ENCODE measurements around the gene REP15. TPM values are rescaled to one million over a fixed set of nuclear protein-coding genes. Genes with fewer than 3 reads are reported as not detected.

The REP15 gene
- total and polyA plus RNA-seq, 7 experiments from 2014 or later = 0.85 TPM; not detected in 6

- peaks cover 0 to 5% (median 0%) of the 10 kb centered on the region in 5 donors for H3K27me3 Mint-ChIP-seq
- ATAC-seq (no peak), DNase-seq (no peak)
- Histone ChIP-seq H3K27ac (ENCODE audit: low read depth, low read length) (no peak overlapping the region), H3K4me3 (ENCODE audit: low read length) (no peak overlapping the region), H3K9me3 (ENCODE audit: control insufficient read depth in 2 of 3, low read length in 3 of 3) (no peaks in the 10 kb centered on the region), H3K36me3 (ENCODE audit: control insufficient read depth in 2 of 3, insufficient read depth in 3 of 3, low read length in 3 of 3) (no peaks in the 10 kb centered on the region), H3K27me3 (ENCODE audit: control insufficient read depth in 2 of 2, insufficient read depth in 2 of 2, low read length in 2 of 2) (no peaks in the 10 kb centered on the region), H3K4me1 (ENCODE audit: control insufficient read depth in 2 of 2, insufficient read depth in 2 of 2, low read length in 2 of 2) (no peaks in the 10 kb centered on the region)
- ChIA-PET POLR2A (no interaction called here), CTCF (no interaction called here)
- peaks cover 0 to 31% (median 0%) of the 10 kb centered on the region in 5 donors for H3K36me3 Mint-ChIP-seq
- no peaks in the 10 kb centered on the region for H3K9me3 Mint-ChIP-seq
- no peak overlapping the region for H3K4me3 Mint-ChIP-seq
- H3K4me1 Mint-ChIP-seq = no peaks in the 10 kb centered on the region
- intact Hi-C loops (cut with micrococcal nuclease) = no loop called here
- no peak overlapping the region for H3K27ac Mint-ChIP-seq
Measured at GRCh38 chr12:27693403-27693802, 2.8 kb upstream of the REP15 start.

DNA sequence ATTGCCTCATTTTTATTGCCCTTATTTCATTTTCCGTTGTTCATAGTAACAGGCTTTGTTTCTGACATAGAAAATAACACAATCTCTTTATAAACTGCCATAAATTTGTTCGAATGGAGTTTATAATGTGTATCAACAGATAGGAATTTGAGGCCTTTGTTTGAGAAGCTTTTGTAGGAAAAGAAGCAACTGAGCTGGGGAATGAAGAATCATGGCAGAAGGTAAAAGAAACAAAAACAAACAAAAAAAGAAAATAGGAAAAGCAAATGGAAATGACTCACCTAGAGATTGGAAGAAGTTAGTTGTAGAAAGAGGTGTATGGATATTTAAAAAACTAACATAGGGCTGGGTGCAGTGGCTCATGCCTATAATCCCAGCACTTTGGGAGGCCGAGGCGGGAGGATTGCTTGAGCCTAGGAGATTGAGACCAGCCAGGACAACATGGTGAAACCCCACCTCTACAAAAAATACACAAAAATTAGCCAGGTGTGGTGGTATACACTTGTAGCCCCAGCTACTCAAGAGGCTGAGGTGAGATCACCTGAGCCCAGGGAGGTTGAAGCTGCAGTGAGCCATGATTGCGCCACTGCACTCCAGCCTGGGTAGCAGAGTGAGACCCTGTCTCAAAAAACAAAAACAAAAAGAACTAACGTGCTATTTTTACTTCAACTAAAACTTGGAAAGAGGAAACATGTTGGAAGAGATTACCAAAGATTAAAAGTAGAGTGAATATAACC lies 523 bp upstream of the REP15 start:
- H3K27ac ChIP-seq (ENCODE audit: low read depth, low read length) = no peak overlapping the region
- no peaks in the 10 kb centered on the region for H3K4me1 Mint-ChIP-seq
- DNase-seq = no peak
- no peaks in the 10 kb centered on the region for H3K9me3 ChIP-seq (ENCODE audit: control insufficient read depth in 2 of 3, low read length in 3 of 3)
- no peak overlapping the region for H3K4me3 Mint-ChIP-seq
- intact Hi-C loops (cut with micrococcal nuclease) = no loop called here
- no peaks in the 10 kb centered on the region for H3K9me3 Mint-ChIP-seq
- H3K27ac Mint-ChIP-seq = no peak overlapping the region
- ChIA-PET POLR2A (no interaction called here), CTCF (no interaction called here)
- H3K36me3 ChIP-seq (ENCODE audit: control insufficient read depth in 2 of 3, insufficient read depth in 3 of 3, low read length in 3 of 3) = no peaks in the 10 kb centered on the region
- H3K4me3 ChIP-seq (ENCODE audit: low read length) = no peak overlapping the region
- ATAC-seq = no peak
- H3K27me3 ChIP-seq (ENCODE audit: control insufficient read depth in 2 of 2, insufficient read depth in 2 of 2, low read length in 2 of 2) = no peaks in the 10 kb centered on the region
- H3K36me3 Mint-ChIP-seq = peaks cover 0 to 20% (median 0%) of the 10 kb centered on the region in 5 donors
- H3K4me1 ChIP-seq (ENCODE audit: control insufficient read depth in 2 of 2, insufficient read depth in 2 of 2, low read length in 2 of 2) = no peaks in the 10 kb centered on the region
- H3K27me3 Mint-ChIP-seq = peaks cover 0 to 14% (median 7%) of the 10 kb centered on the region in 5 donors

- H3K27me3 ChIP-seq (ENCODE audit: control insufficient read depth in 2 of 2, insufficient read depth in 2 of 2, low read length in 2 of 2) = no peaks in the 10 kb centered on the region
- H3K9me3 ChIP-seq (ENCODE audit: control insufficient read depth in 2 of 3, low read length in 3 of 3) = no peaks in the 10 kb centered on the region
- Mint-ChIP-seq H3K36me3 (peaks cover 0 to 11% (median 0%) of the 10 kb centered on the region in 5 donors), H3K27me3 (peaks cover 4 to 20% (median 10%) of the 10 kb centered on the region in 5 donors), H3K4me3 (no peak overlapping the region), H3K4me1 (no peaks in the 10 kb centered on the region), H3K27ac (no peak overlapping the region), H3K9me3 (no peaks in the 10 kb centered on the region)
- H3K4me3 ChIP-seq (ENCODE audit: low read length) = no peak overlapping the region
- H3K4me1 ChIP-seq (ENCODE audit: control insufficient read depth in 2 of 2, insufficient read depth in 2 of 2, low read length in 2 of 2) = no peaks in the 10 kb centered on the region
- POLR2A ChIA-PET = no interaction called here
- intact Hi-C loops (cut with micrococcal nuclease) = no loop called here
- CTCF ChIA-PET = no interaction called here
- no peaks in the 10 kb centered on the region for H3K36me3 ChIP-seq (ENCODE audit: control insufficient read depth in 2 of 3, insufficient read depth in 3 of 3, low read length in 3 of 3)
- ATAC-seq (no peak), DNase-seq (no peak)
- no peak overlapping the region for H3K27ac ChIP-seq (ENCODE audit: low read depth, low read length)
Measured at GRCh38 chr12:27696864-27697564, 767 bp downstream of the REP15 start.

GRCh38 chr12:27703720-27704452 lies 7.6 kb downstream of the REP15 start:
- peaks cover 7 to 22% (median 13%) of the 10 kb centered on the region in 5 donors for H3K27me3 Mint-ChIP-seq
- intact Hi-C loops (cut with micrococcal nuclease) = loop anchor here (1.0 to 5.0 kb wide), 8 partner anchors 52 to 1607 kb away; partner anchors contain the start of genes BMAL2 (in 1 of the 2) and TM7SF3 (in 1 of the 2)

DNA sequence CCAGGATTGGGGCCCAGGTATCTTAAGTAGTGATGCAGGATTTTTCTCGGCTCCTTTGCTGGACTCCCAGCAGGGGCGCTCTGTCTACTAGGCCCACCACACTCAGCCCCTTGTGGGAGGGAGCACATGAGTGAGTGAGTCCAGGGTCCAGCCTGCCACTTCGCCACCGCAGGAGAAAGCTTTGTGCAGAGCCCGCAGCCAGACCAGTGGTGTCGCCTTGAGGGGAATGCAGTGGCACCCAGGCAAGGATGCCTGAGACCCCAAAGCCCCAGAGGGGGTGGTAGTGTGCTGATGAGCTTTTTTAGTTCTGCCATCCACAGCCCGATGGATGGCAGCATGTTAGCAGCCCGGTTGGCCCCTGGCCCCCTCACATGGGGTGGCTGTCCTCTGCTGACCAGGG lies 9.0 kb downstream of the REP15 start:
- Mint-ChIP-seq H3K4me1 (peaks cover 0 to 10% (median 4%) of the 10 kb centered on the region in 7 donors), H3K9me3 (no peaks in the 10 kb centered on the region), H3K36me3 (peaks cover 0 to 3% (median 0%) of the 10 kb centered on the region in 5 donors), H3K27ac (no peak overlapping the region), H3K4me3 (no peak overlapping the region), H3K27me3 (peaks cover 0 to 24% (median 6%) of the 10 kb centered on the region in 5 donors)
- CTCF ChIA-PET = interaction anchor here (0.6 to 3.3 kb wide), 2 partner anchors 271 to 453 kb away, joined by 5 to 19 read pairs; no protein-coding TSS in a partner anchor
- intact Hi-C loops (cut with micrococcal nuclease) = no loop called here
- no peak for ATAC-seq
- DNase-seq = no peak
- POLR2A ChIA-PET = interaction anchor here (1.2 kb wide), 1 partner anchor 181 kb away, joined by 3 read pairs; the partner anchor contains the start of gene PPFIBP1
- no peaks in the 10 kb centered on the region for H3K9me3 ChIP-seq (ENCODE audit: control insufficient read depth in 2 of 3, low read length in 3 of 3)
- H3K4me1 ChIP-seq (ENCODE audit: control insufficient read depth in 2 of 2, insufficient read depth in 2 of 2, low read length in 2 of 2) = no peaks in the 10 kb centered on the region
- no peaks in the 10 kb centered on the region for H3K27me3 ChIP-seq (ENCODE audit: control insufficient read depth in 2 of 2, insufficient read depth in 2 of 2, low read length in 2 of 2)
- no peaks in the 10 kb centered on the region for H3K36me3 ChIP-seq (ENCODE audit: control insufficient read depth in 2 of 3, insufficient read depth in 3 of 3, low read length in 3 of 3)
- no peak overlapping the region for H3K27ac ChIP-seq (ENCODE audit: low read depth, low read length)
- H3K4me3 ChIP-seq (ENCODE audit: low read length) = no peak overlapping the region

More at GRCh38 chr12:27703720-27704452, 7.6 kb downstream of the REP15 start:
- Mint-ChIP-seq H3K27ac (no peak overlapping the region), H3K36me3 (peaks cover 0 to under 1% (median 0%) of the 10 kb centered on the region in 5 donors), H3K9me3 (no peaks in the 10 kb centered on the region), H3K4me3 (no peak overlapping the region), H3K4me1 (peaks cover 0 to 3% (median 0%) of the 10 kb centered on the region in 7 donors)
- ATAC-seq (peak; percentile 97), DNase-seq (peak; percentile 11 to 64 (median 56))
- H3K36me3 ChIP-seq (ENCODE audit: control insufficient read depth in 2 of 3, insufficient read depth in 3 of 3, low read length in 3 of 3) = no peaks in the 10 kb centered on the region
- H3K27ac ChIP-seq (ENCODE audit: low read depth, low read length) = no peak overlapping the region
- H3K27me3 ChIP-seq (ENCODE audit: control insufficient read depth in 2 of 2, insufficient read depth in 2 of 2, low read length in 2 of 2) = no peaks in the 10 kb centered on the region
- ChIA-PET CTCF (interaction anchor here (0.6 to 3.3 kb wide), 5 partner anchors 10 to 1481 kb away, joined by 3 to 19 read pairs (median 4); no protein-coding TSS in a partner anchor), POLR2A (no interaction called here)
- H3K4me1 ChIP-seq (ENCODE audit: control insufficient read depth in 2 of 2, insufficient read depth in 2 of 2, low read length in 2 of 2) = no peaks in the 10 kb centered on the region
- no peaks in the 10 kb centered on the region for H3K9me3 ChIP-seq (ENCODE audit: control insufficient read depth in 2 of 3, low read length in 3 of 3)
- H3K4me3 ChIP-seq (ENCODE audit: low read length) = no peak overlapping the region

- Mint-ChIP-seq H3K4me1 (peaks cover 12 to 23% (median 19%) of the 10 kb centered on the region in 7 donors), H3K36me3 (peaks cover 0 to 5% (median 2%) of the 10 kb centered on the region in 5 donors), H3K4me3 (peak overlapping the region in 1 of 10 donors; percentile 12), H3K27me3 (peaks cover 0 to 20% (median 0%) of the 10 kb centered on the region in 5 donors), H3K9me3 (peaks cover 0 to 2% (median 0%) of the 10 kb centered on the region in 11 donors), H3K27ac (no peak overlapping the region)
- Histone ChIP-seq H3K9me3 (ENCODE audit: control insufficient read depth in 2 of 3, low read length in 3 of 3) (no peaks in the 10 kb centered on the region), H3K4me1 (ENCODE audit: control insufficient read depth in 2 of 2, insufficient read depth in 2 of 2, low read length in 2 of 2) (peaks cover 5 to 7% of the 10 kb centered on the region in 2 donors), H3K27ac (ENCODE audit: low read depth, low read length) (no peak overlapping the region), H3K4me3 (ENCODE audit: low read length) (no peak overlapping the region), H3K36me3 (ENCODE audit: control insufficient read depth in 2 of 3, insufficient read depth in 3 of 3, low read length in 3 of 3) (peaks cover 0 to 5% (median 0%) of the 10 kb centered on the region in 3 experiments), H3K27me3 (ENCODE audit: control insufficient read depth in 2 of 2, insufficient read depth in 2 of 2, low read length in 2 of 2) (no peaks in the 10 kb centered on the region)
- DNase-seq = no peak
- ChIA-PET CTCF (interaction anchor here (0.5 to 2.0 kb wide), 5 partner anchors 114 to 828 kb away, joined by 3 to 7 read pairs (median 3); no protein-coding TSS in a partner anchor), POLR2A (no interaction called here)
- ATAC-seq = no peak
- intact Hi-C loops (cut with micrococcal nuclease) = no loop called here
Measured at GRCh38 chr12:27707216-27707615, 11.0 kb downstream of the REP15 start.

Data from naive thymus-derived CD4-positive, alpha-beta T cell (primary cell).